Daoy (cell line): ENCODE results near the gene ELOVL5. TPM values are rescaled to one million over a fixed set of nuclear protein-coding genes. Genes with fewer than 3 reads are reported as not detected.
"Not testable (repeated sequence)": the region's sequence is repeated elsewhere in the genome, so short reads cannot be mapped to it uniquely, and the experiment has no call there.

Experiments used
- DNase-seq: peaks from one replicate; pipeline ENCODE4 v3.0.0-alpha.2; 2015; ENCODE audit warnings: low read depth
- total RNA-seq: library from RNA; depleted of rRNA; stranded (reverse); fragments of >200 nt; shearing (Covaris generic); gene quantifications from 2 replicates; pipeline ENCODE4 v1.2.3, GENCODE V29; 2014

Gene ELOVL5
- total RNA-seq, 1 experiment from 2014 or later = 83.2 TPM

DNA sequence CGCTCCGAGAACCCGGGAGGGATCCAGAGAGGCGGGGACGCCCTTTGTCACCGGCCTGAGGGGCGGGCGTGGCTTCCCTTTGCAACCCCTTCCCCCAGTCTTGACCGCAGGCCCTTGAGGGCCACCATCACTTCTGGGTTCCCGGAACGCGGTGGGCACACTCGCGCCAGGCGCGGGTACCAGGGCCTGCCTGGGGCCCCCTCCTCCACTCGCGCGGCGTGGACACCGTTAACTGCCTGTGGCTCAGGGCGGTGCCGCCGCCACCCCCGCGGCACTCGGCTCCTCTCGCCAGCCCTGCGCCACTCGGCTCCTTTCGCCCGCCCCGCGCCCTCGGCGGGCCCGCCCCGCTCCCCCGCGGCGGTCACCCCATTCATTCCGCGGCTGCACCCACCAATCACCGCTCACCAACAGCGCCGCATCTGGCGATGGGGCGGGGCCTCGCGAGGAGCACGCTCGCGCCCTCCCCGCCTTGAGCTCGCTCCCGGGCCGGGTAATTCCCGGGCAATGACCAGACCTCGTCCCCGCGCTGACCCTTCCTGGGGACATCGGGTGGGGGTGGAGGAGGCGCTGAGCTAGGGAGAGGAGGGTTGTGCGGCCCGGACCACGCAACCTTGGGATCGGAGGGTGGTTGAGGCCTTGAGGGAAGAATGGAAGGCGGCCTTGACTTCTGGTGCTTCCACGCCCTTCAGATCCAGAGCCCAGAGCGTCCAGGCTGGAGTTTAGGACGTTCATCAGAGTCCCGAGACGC is 10.5 kb upstream of the ELOVL5 start:
- peak; percentile 99 for DNase-seq

DNA sequence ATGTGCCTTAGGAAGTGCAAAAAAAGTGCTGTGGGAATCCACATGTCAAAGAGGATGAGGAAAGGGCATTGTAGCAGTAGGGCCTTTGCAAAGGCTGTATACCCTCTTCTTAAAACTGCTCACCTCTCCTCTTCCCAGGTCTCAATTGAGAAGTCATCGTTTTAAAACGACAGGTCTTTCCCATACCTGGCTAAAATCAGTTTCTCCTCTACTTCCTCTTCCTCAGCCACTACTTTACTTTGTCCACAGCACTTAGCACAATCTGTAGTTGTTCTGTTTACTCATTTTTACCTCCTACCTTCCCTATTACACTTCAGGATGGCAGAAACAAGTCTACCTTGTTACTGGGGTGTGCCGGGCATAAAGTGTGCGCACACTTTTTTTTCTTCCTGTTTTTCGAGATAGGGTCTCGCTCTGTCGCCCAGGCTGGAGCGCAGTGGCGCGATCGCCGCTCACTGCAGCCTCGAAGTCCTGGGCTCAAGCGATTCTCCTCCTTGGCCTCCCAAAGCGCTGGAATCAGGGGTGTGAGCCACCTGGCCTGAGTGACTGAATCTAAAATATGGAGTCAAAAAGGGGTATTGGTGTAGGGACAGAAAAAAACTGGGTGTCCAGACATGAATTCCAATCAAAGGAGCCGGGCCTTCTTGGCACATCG is 9.8 kb upstream of the ELOVL5 start:
- DNase-seq = no peak

DNA sequence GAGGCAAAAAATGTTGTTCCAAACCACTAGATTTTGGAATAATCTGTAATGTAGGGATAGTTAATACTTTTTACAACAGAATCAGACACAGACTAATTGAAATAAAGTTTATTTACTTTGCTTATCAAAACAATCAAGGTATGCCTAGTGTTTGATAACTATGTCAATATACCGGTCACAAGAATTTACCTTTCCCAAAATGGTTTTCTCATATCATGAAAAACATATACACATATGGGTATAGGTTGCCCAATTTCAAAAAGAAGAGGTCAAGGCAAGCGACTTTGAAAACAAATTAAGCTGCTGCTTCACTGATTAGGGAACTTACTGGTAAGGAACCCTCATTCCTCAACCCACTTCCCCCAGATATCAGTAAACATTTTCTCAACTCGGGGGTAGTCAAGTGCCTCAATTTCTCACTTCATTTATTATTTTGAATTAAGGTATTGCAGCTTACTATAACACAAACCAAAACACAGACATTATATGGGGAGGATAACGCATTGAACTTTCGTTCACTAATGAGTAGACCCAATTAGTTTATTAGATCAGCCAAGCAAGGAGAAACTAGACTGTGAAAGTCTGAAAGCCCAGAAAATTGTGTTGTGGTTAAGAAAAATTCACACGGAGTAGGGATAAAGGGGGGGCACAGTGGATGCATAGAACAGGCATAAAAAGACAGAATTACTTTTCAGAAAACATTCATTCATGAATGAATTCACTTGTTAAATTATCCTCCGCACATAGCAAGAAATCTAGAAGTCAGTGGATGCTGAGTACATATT is 9.0 kb upstream of the ELOVL5 start:
- no peak for DNase-seq

DNA sequence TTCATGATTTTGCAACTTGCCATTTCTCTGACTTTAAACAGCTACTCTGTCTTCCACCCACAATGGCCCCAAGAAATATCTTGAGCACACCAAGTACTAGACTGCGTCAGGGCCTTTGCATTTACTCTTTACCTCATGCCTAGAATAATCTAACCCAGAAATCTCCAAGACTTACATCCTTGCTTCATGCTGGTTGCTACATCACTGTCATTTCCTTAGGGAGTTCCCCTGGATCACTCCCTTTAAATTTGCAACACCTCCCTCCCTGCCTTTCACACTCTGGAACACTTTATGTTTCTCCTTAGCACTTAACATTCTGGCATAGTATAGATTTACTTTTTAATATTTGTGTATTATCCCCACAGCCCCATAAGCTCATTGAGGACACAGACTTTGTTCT is 4.9 kb upstream of the ELOVL5 start:
- DNase-seq = no peak

DNA sequence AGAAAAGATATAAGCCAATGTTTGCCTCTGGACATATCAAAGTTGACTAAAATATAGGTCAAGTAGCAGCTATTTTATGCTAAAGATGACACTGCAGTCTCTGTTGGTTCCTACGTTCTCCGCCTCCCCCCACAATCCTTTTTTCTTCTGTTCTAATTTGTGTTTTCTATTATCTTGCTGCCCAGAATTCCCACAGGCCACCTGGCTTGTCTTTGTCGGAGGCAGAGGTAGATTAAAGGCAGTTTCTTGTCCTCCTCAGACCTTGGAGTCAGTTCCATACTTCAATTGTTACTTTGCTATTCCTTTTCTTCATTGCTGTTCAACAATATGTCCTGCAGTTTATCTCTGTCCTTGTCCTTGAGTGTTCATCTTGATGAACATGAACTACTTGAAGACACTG is 3.6 kb upstream of the ELOVL5 start:
- no peak for DNase-seq

DNA sequence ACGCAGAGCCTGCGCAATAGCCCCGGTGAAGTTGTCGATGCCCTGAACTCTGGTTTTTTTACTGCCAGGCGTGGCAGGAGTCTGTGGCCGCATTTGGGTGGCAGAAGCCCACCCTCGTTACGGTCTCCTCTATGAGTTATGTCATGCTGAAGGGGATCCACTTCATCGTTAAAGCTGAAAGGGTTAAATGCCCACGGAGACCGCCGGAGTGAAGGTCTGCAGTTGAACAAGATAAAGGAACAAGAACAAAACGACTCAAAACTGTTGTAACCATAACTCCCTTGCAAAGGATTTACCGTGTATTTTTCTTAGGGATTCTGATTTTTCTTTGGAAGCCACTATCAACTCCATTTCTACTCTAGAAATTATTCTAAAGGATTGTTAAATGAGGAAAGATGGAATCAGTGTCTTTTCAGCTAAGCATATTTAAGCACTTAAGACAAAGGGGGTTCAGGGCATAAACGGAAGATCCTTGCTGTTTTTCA is 501 bp upstream of the ELOVL5 start:
- no peak for DNase-seq

DNA sequence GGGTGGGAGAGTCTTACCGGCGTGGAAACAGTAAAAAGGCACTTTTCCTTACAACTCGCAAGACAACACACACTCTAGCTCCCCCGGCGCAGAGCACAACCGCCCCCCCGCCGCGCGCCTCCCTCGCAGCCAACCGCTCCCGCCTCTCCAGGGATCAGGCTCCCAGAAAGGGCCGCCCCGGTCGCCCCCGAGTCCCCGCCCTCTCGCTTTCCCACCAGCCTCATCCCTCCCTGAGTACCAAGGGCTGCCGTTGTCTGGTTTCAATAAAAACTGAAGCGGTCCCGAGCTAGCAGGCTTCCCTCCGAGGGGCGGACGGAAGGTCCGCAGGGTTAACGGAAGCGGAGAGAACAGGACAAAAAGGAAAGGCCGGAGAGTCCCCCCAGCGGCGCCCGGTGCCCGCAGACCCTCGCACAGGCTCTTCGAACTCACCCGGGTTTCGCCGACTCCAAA is 804 bp downstream of the ELOVL5 start:
- DNase-seq = peak; percentile 82

DNA sequence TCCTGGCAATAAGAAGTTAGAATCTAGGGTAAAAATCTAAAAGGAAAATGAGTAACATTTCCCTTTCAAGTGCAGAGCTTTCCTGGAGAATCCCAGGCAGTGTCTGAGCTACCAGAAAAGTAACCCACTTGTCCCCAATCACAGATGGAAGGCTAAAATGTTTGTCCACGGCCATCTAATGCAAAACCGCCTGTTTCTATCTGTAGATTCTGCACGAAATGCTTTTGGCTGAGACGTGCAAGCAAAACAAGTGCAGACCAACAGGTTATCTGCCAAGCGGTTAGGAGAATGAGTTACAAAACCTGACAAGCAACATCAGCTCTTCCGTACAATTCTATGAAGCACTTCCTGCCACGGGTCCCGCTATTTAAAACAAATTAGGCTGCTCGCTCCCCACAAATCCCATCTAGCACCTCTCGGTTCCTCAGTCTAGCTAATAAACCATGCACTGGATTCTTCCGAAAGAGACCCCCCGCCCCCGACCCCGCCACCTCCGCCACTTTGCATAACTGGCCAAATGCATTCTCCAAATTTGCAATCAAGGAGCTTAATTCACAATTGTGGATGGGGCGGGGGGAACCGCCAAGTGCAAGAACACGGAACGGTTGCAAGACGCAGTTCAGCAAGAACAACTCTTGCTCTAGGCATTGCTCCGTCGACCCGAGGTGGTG is 1.4 kb downstream of the ELOVL5 start:
- peak; percentile 40 for DNase-seq

DNA sequence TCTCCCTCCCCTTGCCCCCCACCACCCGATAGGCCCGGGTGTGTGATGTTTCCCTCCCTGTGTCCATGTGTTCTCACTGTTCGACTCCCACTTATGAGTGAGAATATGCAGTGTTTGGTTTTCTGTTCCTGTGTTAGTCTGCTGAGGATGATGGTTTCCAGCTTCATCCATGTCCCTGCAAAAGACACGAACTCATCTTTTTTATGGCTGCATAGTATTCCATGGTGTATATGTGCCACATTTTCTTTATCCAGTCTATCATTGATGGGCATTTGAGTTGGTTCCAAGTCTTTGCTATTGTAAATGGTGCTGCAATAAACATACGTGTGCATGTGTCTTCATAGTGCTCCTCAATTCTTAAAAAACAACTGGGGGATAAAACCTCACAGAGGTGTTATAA is 2.7 kb downstream of the ELOVL5 start:
- not testable (repeated sequence) for DNase-seq

DNA sequence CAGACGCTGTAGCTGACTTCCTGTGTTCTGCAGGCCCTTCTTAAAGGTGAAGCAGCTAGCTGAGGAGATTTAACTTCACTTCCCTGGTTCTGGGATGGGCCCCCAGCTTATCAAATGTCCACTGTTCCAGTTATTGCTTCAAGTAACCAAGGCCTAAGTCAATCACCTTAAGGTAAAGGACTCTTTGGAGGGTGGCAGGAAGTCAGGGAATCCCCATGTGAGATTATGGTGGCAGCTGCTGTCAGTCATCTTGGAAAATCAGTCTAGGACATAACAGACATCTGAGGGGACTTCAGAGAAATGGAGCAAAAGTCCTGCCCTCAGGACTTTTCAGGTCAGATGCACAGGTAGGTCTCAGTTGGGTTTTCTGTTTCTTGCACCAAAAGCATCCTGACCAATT is 3.8 kb downstream of the ELOVL5 start:
- DNase-seq = no peak

DNA sequence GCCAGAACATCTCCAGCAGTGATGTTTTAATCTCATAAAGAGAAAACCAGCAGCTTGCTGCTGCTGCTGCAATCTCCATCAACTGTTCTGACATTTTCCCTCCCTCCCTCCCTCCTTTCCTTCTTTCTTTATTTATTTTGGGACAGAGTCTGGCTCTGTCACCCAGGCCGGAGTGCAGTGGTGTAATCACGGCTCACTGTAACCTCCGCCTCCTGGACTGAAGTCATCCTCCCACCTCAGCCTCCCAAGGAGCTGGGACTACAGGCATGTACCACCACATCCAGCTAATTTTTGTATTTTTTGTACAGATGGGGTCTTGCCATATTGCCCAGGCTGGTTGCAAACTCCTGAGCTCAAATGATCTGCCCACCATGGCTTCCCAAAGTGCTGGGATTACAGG is 5.7 kb downstream of the ELOVL5 start:
- DNase-seq = no peak

DNA sequence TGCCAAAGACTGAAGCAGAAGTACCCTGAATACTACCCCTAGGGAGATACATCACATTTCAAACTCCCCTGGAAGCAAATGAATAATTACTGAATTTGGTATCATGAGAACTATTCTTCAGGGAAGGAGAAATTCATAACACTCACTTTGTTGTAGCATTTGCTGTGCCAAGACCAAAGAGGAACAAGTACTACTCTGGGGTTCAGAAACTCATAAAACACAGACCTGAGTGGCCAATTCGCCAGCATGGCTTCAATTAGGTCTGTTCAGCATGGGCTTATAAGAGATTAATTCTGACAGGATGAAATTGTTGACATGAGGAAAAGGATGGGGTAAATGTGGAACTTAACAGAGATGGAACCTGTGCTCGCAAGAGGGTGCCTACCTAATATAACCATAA is 6.5 kb downstream of the ELOVL5 start:
- no peak for DNase-seq

DNA sequence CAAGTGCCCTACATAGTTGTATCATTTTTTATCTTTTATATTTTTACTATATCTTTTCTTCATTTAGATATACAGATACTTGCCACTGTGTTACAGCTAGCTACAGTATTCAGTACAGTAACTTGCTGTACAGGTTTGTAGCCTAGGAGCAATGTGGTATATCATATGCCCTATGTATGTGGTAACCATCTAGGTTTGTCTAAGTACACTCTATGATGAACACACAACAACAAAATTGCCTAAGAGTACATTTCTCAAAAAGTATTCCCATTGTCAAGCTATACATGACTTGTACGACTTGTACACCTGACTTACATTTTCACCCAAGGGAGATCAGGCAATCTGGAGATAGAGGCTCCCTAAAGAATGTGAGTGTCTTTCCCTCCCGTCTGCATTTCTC is 8.2 kb downstream of the ELOVL5 start:
- DNase-seq = no peak

DNA sequence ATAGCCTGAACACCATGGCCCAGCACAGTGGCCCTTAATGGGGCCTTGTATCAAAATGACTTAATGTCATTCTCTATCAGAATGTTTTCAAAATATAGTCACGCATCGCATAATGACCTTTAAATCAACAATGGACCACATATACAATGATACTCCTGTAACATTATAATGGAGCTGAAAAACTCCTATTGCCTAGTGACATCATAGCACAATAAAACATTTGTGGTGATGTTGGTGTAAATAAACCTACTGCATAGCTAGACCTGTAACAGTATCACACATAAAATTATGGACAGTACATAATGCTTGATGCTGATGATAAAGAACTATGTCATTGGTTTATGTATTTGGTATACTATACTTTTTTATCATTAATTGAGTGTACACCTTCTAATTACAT is 9.3 kb downstream of the ELOVL5 start:
- no peak for DNase-seq

DNA sequence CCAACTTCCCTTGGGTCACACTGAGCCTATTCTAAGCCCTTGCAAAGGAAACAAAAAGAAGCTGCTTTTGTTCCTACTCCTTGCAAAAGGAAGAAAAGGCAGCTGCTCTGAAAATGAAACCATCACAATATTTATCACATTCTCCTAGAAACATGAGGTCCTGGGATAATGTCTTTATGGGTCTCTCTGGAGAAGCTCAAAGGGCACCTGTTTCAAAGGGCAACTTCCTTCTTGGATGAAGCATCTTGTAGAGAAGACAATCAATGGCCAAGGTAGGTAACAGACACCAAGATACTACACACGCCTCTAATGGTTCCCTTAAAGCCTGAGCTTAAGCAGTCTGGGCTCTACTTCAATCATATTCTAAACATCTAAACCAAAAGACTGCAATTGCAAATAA is 10.4 kb downstream of the ELOVL5 start:
- no peak for DNase-seq

DNA sequence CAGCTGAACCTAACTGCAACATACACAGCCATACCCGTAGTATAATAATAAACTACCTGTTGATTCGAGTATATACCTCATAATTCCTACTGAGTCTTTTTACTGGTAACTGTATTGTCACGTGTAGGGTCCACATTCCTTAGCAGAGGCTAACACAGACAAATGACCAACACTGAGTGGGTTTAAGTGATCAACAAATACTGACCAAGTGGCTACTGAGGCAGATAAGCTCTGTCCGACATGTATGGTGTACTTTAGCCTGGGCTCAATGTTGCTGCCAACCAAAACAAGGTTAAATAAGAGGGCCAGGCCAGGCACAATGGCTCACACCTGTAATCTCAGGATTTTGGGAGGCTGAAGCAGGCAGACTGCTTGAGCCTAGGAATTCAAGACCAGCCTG is 12.7 kb downstream of the ELOVL5 start:
- no peak for DNase-seq

DNA sequence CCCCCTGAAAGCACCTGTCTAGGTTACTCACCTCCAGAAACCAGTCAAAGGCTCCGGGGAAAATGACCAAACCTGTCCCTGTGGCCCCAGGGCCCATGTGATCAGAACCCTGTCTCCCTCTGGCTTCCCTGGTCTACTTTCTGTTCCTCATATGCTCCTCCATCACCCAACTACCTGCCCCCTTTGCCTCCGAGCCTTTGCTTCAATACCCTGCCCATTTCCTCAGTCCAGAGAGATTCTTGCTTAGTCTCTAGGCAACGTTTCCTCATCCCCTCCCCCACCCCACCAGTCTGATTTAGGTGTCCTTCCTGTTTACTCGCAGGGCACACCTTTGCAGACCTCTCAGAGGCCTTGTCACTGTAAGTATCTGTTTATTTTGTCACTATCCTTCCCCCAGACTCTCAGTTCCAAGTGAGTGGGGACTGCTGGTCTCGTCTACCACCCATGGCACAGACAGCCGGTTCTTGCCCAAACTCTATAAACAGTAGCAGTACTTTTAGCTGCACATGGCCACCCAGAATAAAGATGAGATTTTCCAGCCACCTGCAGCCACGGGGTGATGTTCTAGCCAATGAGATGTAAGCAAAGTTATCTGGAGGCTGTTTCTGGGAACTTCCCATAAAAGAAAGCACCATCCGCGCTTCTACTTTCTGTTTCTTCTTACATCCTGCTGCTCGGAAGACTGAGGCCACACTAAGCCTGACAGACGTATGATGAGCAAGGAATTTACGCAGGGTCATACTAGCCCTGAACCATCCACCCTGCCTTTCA is 13.3 kb downstream of the ELOVL5 start:
- DNase-seq = no peak

DNA sequence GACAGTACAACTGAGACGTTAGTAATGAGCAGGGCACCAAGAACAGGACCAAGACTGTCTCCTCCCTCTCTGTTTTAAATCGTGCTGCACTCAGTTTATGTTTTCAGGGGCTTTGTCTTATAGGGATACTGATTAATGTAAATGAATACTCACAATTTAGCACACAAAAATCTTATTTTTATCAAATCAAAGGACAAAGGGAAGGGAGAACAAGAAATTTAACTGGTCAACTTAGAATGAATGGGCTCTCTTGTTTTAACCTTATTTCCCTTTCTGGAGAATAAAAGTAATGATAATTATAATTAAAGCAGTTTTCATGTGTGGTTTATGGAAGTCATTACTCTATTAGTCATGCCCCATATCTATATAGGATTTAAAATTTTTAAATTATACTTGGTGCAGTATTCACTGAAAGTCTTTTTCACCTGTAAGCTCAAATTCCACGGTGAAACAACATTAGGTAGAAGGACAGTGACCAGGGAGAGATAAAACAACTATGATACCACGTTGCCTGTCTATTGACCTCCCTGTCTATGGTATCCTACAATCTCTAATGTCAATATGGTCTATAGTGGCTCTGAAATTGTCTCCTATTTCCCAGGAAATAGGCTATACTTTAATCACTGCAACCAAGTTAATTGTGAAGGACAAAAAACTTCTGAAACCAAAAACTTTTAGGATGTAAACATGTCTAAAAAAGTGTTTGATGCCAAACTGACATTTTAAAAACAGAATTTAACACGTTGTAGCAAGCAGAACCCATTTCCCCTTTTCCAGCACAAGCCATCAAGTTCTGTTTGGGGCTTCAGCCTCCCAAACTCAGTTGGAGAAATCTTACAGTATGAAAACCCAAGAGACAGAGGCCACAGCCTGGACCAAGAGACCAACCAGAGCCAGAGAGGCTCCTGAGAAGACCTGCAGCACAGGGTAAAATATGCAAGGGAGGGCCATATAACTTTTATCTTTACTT is 15.0 kb downstream of the ELOVL5 start:
- DNase-seq = no peak

DNA sequence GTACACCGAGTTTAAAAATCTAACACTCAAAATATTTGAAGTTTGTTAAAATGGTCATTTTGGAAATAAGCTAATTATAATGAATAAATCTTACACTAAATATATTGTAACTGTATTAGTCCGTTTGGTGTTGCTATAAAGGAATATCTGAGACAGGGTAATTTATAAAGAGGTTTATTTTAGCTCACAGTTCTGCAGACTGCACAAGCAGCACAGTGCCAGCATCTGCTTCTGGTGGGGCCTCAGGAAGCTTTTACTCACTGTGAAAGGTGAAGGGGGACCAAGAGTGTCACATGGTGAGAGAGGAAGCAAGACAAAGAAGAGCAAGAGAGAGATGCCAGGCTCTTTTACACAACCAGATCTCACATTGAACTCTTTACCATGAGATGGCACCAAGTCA is 17.1 kb downstream of the ELOVL5 start:
- no peak for DNase-seq

DNA sequence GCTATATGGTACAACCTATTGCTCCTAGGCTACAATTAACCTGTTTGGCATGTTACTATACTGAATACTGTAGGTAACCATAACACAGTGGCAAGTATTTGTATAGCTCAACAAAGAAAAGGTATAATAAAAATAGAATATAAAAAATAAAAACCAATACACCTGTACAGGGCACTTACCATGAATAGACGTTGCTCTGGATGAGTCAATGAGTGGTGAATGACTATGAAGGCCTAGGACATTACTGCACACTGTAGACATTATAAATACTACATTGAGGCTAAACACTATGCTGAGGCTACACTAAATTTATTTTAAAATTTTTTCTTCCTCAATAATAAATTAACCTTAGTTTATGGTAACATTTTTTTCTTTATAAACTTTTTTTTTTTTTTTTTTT is 18.6 kb downstream of the ELOVL5 start:
- no peak for DNase-seq
